BJ (cell line): ENCODE measurements around the gene DEDD2. TPM values are rescaled to one million over a fixed set of nuclear protein-coding genes. Genes with fewer than 3 reads are reported as not detected.

Experiments
- CTCF ChIA-PET: fragments of 350-600 bp; formaldehyde crosslinking; extraction: SDS; loops from one replicate; lab custom pipeline; 2021; ENCODE audit warnings: antibody characterized with exemption, inconsistent platforms; lab: Yijun Ruan, JAX
- POLR2A ChIA-PET: fragments of 300-600 bp; sonication (Branson Sonifier 250); formaldehyde crosslinking; extraction: SDS; loops from one replicate; lab custom pipeline; 2021; ENCODE audit warnings: antibody characterized with exemption; lab: Charles Lee
- DNase-seq: peaks from one replicate; pipeline ENCODE4 v3.0.0-alpha.2; 2011; ENCODE audit warnings: low read depth
- H3K27me3 ChIP-seq: 2 replicates; pipeline ENCODE4 v1.6.0; 2011; ENCODE audit warnings: low read length; ENCODE audit not compliant: control insufficient read depth, insufficient read depth
- H3K36me3 ChIP-seq: 2 replicates; pipeline ENCODE4 v1.5.1; 2011; ENCODE audit warnings: low read length; ENCODE audit not compliant: control insufficient read depth, insufficient read depth
- H3K4me3 ChIP-seq: 2 replicates; pipeline ENCODE4 v1.5.1; 2011; ENCODE audit warnings: low read depth, mild to moderate bottlenecking, control low read depth, low read length
- CTCF ChIP-seq: IDR thresholded peaks from 2 replicates; pipeline ENCODE4 v1.5.1; 2011; ENCODE audit warnings: low read depth, mild to moderate bottlenecking, control low read depth, inconsistent platforms, low read length, moderate library complexity; ENCODE audit not compliant: insufficient read depth
- polyA plus RNA-seq: library from polyadenylated mRNA; depleted of rRNA; stranded (reverse); fragments of >200 nt; gene quantifications from 2 replicates; pipeline ENCODE4 v1.2.3, GENCODE V29; 2011

Gene DEDD2
- polyA plus RNA-seq, 1 experiment = 30.4 TPM

- TF ChIP-seq CTCF = no peak
- Histone ChIP-seq H3K4me3 (no peak overlapping the region), H3K36me3 (peaks cover 36% of the 10 kb centered on the region), H3K27me3 (no peaks in the 10 kb centered on the region)
- ChIA-PET CTCF (interaction anchor here (1.3 to 1.6 kb wide), 2 partner anchors 17 to 20 kb away, joined by 3 to 4 read pairs; partner anchors contain the start of gene GSK3A), POLR2A (no interaction called here)
- DNase-seq = no peak
Observed at GRCh38 chr19:42225718-42226292, 8.3 kb upstream of the DEDD2 start.

GRCh38 chr19:42224940-42225717 is 7.7 kb upstream of the DEDD2 start:
- ChIA-PET CTCF (interaction anchor here (1.3 to 1.6 kb wide), 2 partner anchors 18 to 21 kb away, joined by 3 to 4 read pairs; partner anchors contain the start of gene GSK3A), POLR2A (no interaction called here)
- Histone ChIP-seq H3K36me3 (peaks cover 31% of the 10 kb centered on the region), H3K4me3 (no peak overlapping the region), H3K27me3 (no peaks in the 10 kb centered on the region)
- no peak for TF ChIP-seq CTCF
- no peak for DNase-seq

GRCh38 chr19:42220751-42221097 is 3.2 kb upstream of the DEDD2 start:
- TF ChIP-seq CTCF = no peak
- peaks cover 17% of the 10 kb centered on the region for H3K36me3 ChIP-seq
- no peak for DNase-seq
- ChIA-PET CTCF (interaction anchor here (1.2 kb wide), 1 partner anchor 19 kb away, joined by 4 read pairs; no protein-coding TSS in a partner anchor), POLR2A (no interaction called here)
- H3K4me3 ChIP-seq = peak overlapping the region; percentile 72
- no peaks in the 10 kb centered on the region for H3K27me3 ChIP-seq

GRCh38 chr19:42219812-42220750 is 2.6 kb upstream of the DEDD2 start, which contains the start of gene ZNF526:
Gene ZNF526 (plus strand): TSS chr19:42220312. CDS start chr19:42224404, 4,092 bp downstream.
- ChIA-PET CTCF (interaction anchor here (1.1 to 1.5 kb wide), 3 partner anchors 19 to 87 kb away, joined by 3 to 5 read pairs (median 4); no protein-coding TSS in a partner anchor), POLR2A (no interaction called here)
- no peaks in the 10 kb centered on the region for H3K27me3 ChIP-seq
- no peak for TF ChIP-seq CTCF
- H3K36me3 ChIP-seq = peaks cover 11% of the 10 kb centered on the region
- DNase-seq = peak; percentile 83
- H3K4me3 ChIP-seq = peak within 1 kb of the TSS; percentile 72
